ENCODE data around the gene MTCL1.

MTCL1 gene

GRCh38 chr18:8802017-8802672 lies 96.8 kb downstream of the MTCL1 start:
- Histone ChIP-seq H3K27me3 (ENCODE audit: insufficient read depth, low read length, poor library complexity, severe bottlenecking) (no peaks in the 10 kb centered on the region), H2AFZ (ENCODE audit: low read length) (no peak overlapping the region), H3K4me2 (ENCODE audit: low read depth, low read length, poor library complexity, severe bottlenecking) (no peak overlapping the region), H4K20me1 (ENCODE audit: insufficient read depth, low read length, poor library complexity, severe bottlenecking) (no peaks in the 10 kb centered on the region), H3K9me2 (replicated peaks; ENCODE audit: low read depth, low read length) (no peaks in the 10 kb centered on the region), H3K36me3 (ENCODE audit: insufficient read depth, low read length) (no peaks in the 10 kb centered on the region), H3K9me3 (ENCODE audit: insufficient read depth, low read depth, low read length) (no peaks in the 10 kb centered on the region), H3F3A (ENCODE audit: low read depth) (no peaks in the 10 kb centered on the region), H3K9ac (ENCODE audit: low read depth, low read length, poor library complexity, severe bottlenecking) (no peak overlapping the region), H3K4me3 (ENCODE audit: low read length, poor library complexity, severe bottlenecking) (no peak overlapping the region), H3K79me2 (ENCODE audit: insufficient read depth, low read length) (no peaks in the 10 kb centered on the region), H3K4me1 (ENCODE audit: insufficient read depth, low read length, poor library complexity, severe bottlenecking) (peaks cover 12% of the 10 kb centered on the region)
- TF ChIP-seq EZH2phosphoT487 (IDR thresholded peaks at IDR 0.05; ENCODE audit: borderline replicate concordance), result no peak

- Histone ChIP-seq H3K4me3 (ENCODE audit: low read length, poor library complexity, severe bottlenecking) (no peak overlapping the region), H3K9me3 (ENCODE audit: insufficient read depth, low read depth, low read length) (no peaks in the 10 kb centered on the region), H2AFZ (ENCODE audit: low read length) (no peak overlapping the region), H3F3A (ENCODE audit: low read depth) (no peaks in the 10 kb centered on the region), H3K27me3 (ENCODE audit: insufficient read depth, low read length, poor library complexity, severe bottlenecking) (no peaks in the 10 kb centered on the region), H3K36me3 (ENCODE audit: insufficient read depth, low read length) (no peaks in the 10 kb centered on the region), H3K79me2 (ENCODE audit: insufficient read depth, low read length) (no peaks in the 10 kb centered on the region), H4K20me1 (ENCODE audit: insufficient read depth, low read length, poor library complexity, severe bottlenecking) (no peaks in the 10 kb centered on the region), H3K9me2 (replicated peaks; ENCODE audit: low read depth, low read length) (no peaks in the 10 kb centered on the region), H3K4me2 (ENCODE audit: low read depth, low read length, poor library complexity, severe bottlenecking) (no peak overlapping the region), H3K4me1 (ENCODE audit: insufficient read depth, low read length, poor library complexity, severe bottlenecking) (peaks cover 15% of the 10 kb centered on the region), H3K9ac (ENCODE audit: low read depth, low read length, poor library complexity, severe bottlenecking) (no peak overlapping the region)
- no peak for TF ChIP-seq EZH2phosphoT487 (IDR thresholded peaks at IDR 0.05; ENCODE audit: borderline replicate concordance)
These were observed 97.9 kb downstream of the MTCL1 start for GRCh38 chr18:8803063-8803795.

- Histone ChIP-seq H3K9me3 (ENCODE audit: insufficient read depth, low read depth, low read length) (no peaks in the 10 kb centered on the region), H3K27me3 (ENCODE audit: insufficient read depth, low read length, poor library complexity, severe bottlenecking) (no peaks in the 10 kb centered on the region), H3K4me2 (ENCODE audit: low read depth, low read length, poor library complexity, severe bottlenecking) (no peak overlapping the region), H3K79me2 (ENCODE audit: insufficient read depth, low read length) (no peaks in the 10 kb centered on the region), H2AFZ (ENCODE audit: low read length) (no peak overlapping the region), H3K36me3 (ENCODE audit: insufficient read depth, low read length) (no peaks in the 10 kb centered on the region), H3F3A (ENCODE audit: low read depth) (no peaks in the 10 kb centered on the region), H3K9ac (ENCODE audit: low read depth, low read length, poor library complexity, severe bottlenecking) (no peak overlapping the region), H3K4me3 (ENCODE audit: low read length, poor library complexity, severe bottlenecking) (no peak overlapping the region), H4K20me1 (ENCODE audit: insufficient read depth, low read length, poor library complexity, severe bottlenecking) (no peaks in the 10 kb centered on the region), H3K4me1 (ENCODE audit: insufficient read depth, low read length, poor library complexity, severe bottlenecking) (peaks cover 15% of the 10 kb centered on the region), H3K9me2 (replicated peaks; ENCODE audit: low read depth, low read length) (no peaks in the 10 kb centered on the region)
- TF ChIP-seq CTCF (conservative IDR thresholded peaks at IDR 0.05; ENCODE audit: low read length) (no peak), EZH2phosphoT487 (IDR thresholded peaks at IDR 0.05; ENCODE audit: borderline replicate concordance) (no peak)
These were observed 98.6 kb downstream of the MTCL1 start for GRCh38 chr18:8803957-8804356.

DNA sequence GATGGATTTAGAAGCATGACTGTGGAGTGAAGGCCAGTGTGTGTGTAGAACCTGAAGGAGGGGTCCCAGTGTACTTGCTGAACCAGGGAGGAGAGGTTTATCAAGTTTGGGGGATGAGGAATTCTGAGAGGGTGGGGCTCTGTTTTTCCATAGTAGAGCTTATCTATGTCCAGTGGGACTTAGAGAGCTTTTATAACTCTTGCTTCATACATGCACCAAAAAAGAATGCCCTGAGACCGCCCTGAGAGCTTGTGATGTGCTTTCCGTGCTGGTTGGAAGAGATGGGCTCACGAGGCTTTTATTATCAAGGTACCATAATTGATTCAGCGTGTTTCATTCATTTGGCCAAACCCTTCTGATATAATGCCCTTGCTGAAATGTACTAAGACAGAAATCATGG lies 100.2 kb downstream of the MTCL1 start:
- no peaks in the 10 kb centered on the region for H3K9me2 ChIP-seq (replicated peaks; ENCODE audit: low read depth, low read length)
- no peaks in the 10 kb centered on the region for H3K36me3 ChIP-seq (ENCODE audit: insufficient read depth, low read length)
- no peaks in the 10 kb centered on the region for H3K79me2 ChIP-seq (ENCODE audit: insufficient read depth, low read length)
- no peaks in the 10 kb centered on the region for H4K20me1 ChIP-seq (ENCODE audit: insufficient read depth, low read length, poor library complexity, severe bottlenecking)
- TF ChIP-seq EZH2phosphoT487 (IDR thresholded peaks at IDR 0.05; ENCODE audit: borderline replicate concordance), result no peak
- no peak for TF ChIP-seq CTCF (conservative IDR thresholded peaks at IDR 0.05; ENCODE audit: low read length)
- no peaks in the 10 kb centered on the region for H3K27me3 ChIP-seq (ENCODE audit: insufficient read depth, low read length, poor library complexity, severe bottlenecking)
- H2AFZ ChIP-seq (ENCODE audit: low read length), result no peak overlapping the region
- H3K4me1 ChIP-seq (ENCODE audit: insufficient read depth, low read length, poor library complexity, severe bottlenecking), result peaks cover 15% of the 10 kb centered on the region
- no peak overlapping the region for H3K9ac ChIP-seq (ENCODE audit: low read depth, low read length, poor library complexity, severe bottlenecking)
- H3K4me2 ChIP-seq (ENCODE audit: low read depth, low read length, poor library complexity, severe bottlenecking), result no peak overlapping the region
- H3F3A ChIP-seq (ENCODE audit: low read depth), result no peaks in the 10 kb centered on the region
- H3K4me3 ChIP-seq (ENCODE audit: low read length, poor library complexity, severe bottlenecking), result no peak overlapping the region
- no peaks in the 10 kb centered on the region for H3K9me3 ChIP-seq (ENCODE audit: insufficient read depth, low read depth, low read length)

Data from Loucy (cell line).